Activated CD4-positive, alpha-beta memory T cell treated with anti-CD3 and anti-CD28 coated beads, Interleukin-2, amount 10 ng/mL, durations not matched to agents 7 days and 5 days (primary cell): ENCODE results near the gene DRC7. TPM values are rescaled to one million over a fixed set of nuclear protein-coding genes. Genes with fewer than 3 reads are reported as not detected.
"Not testable (repeated sequence)": the region's sequence is repeated elsewhere in the genome, so short reads cannot be mapped to it uniquely, and the experiment has no call there.

ENCODE experiments used
- CTCF ChIA-PET: fragments of 350-600 bp; sonication (Branson Sonifier 250); formaldehyde crosslinking; loops from one replicate; lab custom pipeline; 2021; ENCODE audit warnings: antibody characterized with exemption, inconsistent platforms; lab: Charles Lee
- POLR2A ChIA-PET: fragments of 350-600 bp; sonication (Branson Sonifier 250); formaldehyde crosslinking; loops from one replicate; lab custom pipeline; 2021; ENCODE audit warnings: antibody characterized with exemption; lab: Charles Lee
- DNase-seq: peaks from one replicate; pipeline ENCODE4 v3.0.0-alpha.2; 2020
- H3K27ac Mint-ChIP-seq: one replicate; pipeline ENCODE4 v1.8.0; 2021; ENCODE audit warnings: mild to moderate bottlenecking, mixed read lengths
- H3K27me3 Mint-ChIP-seq: one replicate; pipeline ENCODE4 v1.8.0; 2021; ENCODE audit warnings: mixed read lengths
- H3K36me3 Mint-ChIP-seq: one replicate; pipeline ENCODE4 v1.8.0; 2021; ENCODE audit warnings: low read depth, mixed read lengths
- H3K4me1 Mint-ChIP-seq: one replicate; pipeline ENCODE4 v1.8.0; 2021; ENCODE audit warnings: mixed read lengths
- H3K4me3 Mint-ChIP-seq: one replicate; pipeline ENCODE4 v1.8.0; 2021; ENCODE audit warnings: mild to moderate bottlenecking, mixed read lengths
- H3K9me3 Mint-ChIP-seq: one replicate; pipeline ENCODE4 v1.8.0; 2021; ENCODE audit warnings: mixed read lengths
- total RNA-seq, 2 experiments: library from RNA; stranded (reverse); gene quantifications; one replicate each; pipeline ENCODE4 v1.2.3, GENCODE V29; 2021

Gene DRC7
- total RNA-seq, 2 experiments from 2014 or later = not detected

GRCh38 chr16:57765160-57765728, 70.6 kb downstream of the DRC7 start:
- no peaks in the 10 kb centered on the region for H3K27me3 Mint-ChIP-seq
- POLR2A ChIA-PET = no interaction called here
- CTCF ChIA-PET = interaction anchor here (1.2 kb wide), 1 partner anchor 11 kb away, joined by 3 read pairs; no protein-coding TSS in a partner anchor

GRCh38 chr16:57766714-57767348, 72.2 kb downstream of the DRC7 start:
- no peak overlapping the region for H3K27ac Mint-ChIP-seq
- H3K4me3 Mint-ChIP-seq = no peak overlapping the region
- H3K27me3 Mint-ChIP-seq = no peaks in the 10 kb centered on the region
- H3K9me3 Mint-ChIP-seq = no peaks in the 10 kb centered on the region
- ChIA-PET POLR2A (interaction anchor here (0.7 to 1.1 kb wide), 2 partner anchors 9 to 10 kb away, joined by 3 read pairs; no protein-coding TSS in a partner anchor), CTCF (interaction anchor here (0.6 to 1.1 kb wide), 3 partner anchors 119 to 284 kb away, joined by 3 to 4 read pairs (median 3); no protein-coding TSS in a partner anchor)
- no peak for DNase-seq
- H3K36me3 Mint-ChIP-seq = no peaks in the 10 kb centered on the region
- no peaks in the 10 kb centered on the region for H3K4me1 Mint-ChIP-seq

More at GRCh38 chr16:57765160-57765728, 70.6 kb downstream of the DRC7 start:
- no peak for DNase-seq
- Mint-ChIP-seq H3K9me3 (no peaks in the 10 kb centered on the region), H3K4me1 (no peaks in the 10 kb centered on the region), H3K4me3 (no peak overlapping the region), H3K36me3 (no peaks in the 10 kb centered on the region), H3K27ac (no peak overlapping the region)

GRCh38 chr16:57769541-57770145, 75.0 kb downstream of the DRC7 start:
- POLR2A ChIA-PET = no interaction called here
- no peaks in the 10 kb centered on the region for H3K36me3 Mint-ChIP-seq
- CTCF ChIA-PET = interaction anchor here (1.3 kb wide), 1 partner anchor 33 kb away, joined by 3 read pairs; no protein-coding TSS in a partner anchor
- no peaks in the 10 kb centered on the region for H3K4me1 Mint-ChIP-seq
- no peaks in the 10 kb centered on the region for H3K27me3 Mint-ChIP-seq
- DNase-seq = no peak
- no peak overlapping the region for H3K27ac Mint-ChIP-seq
- no peaks in the 10 kb centered on the region for H3K9me3 Mint-ChIP-seq
- no peak overlapping the region for H3K4me3 Mint-ChIP-seq

- no peak overlapping the region for H3K4me3 Mint-ChIP-seq
- no peak for DNase-seq
- H3K36me3 Mint-ChIP-seq = no peaks in the 10 kb centered on the region
- no peaks in the 10 kb centered on the region for H3K9me3 Mint-ChIP-seq
- no peak overlapping the region for H3K27ac Mint-ChIP-seq
- POLR2A ChIA-PET = no interaction called here
- H3K4me1 Mint-ChIP-seq = no peaks in the 10 kb centered on the region
- CTCF ChIA-PET = no interaction called here
- H3K27me3 Mint-ChIP-seq = no peaks in the 10 kb centered on the region
These were observed 75.8 kb downstream of the DRC7 start for GRCh38 chr16:57770361-57770760.

- Mint-ChIP-seq H3K9me3 (no peaks in the 10 kb centered on the region), H3K4me3 (no peak overlapping the region), H3K4me1 (no peaks in the 10 kb centered on the region), H3K27ac (no peak overlapping the region), H3K36me3 (no peaks in the 10 kb centered on the region), H3K27me3 (no peaks in the 10 kb centered on the region)
- POLR2A ChIA-PET = no interaction called here
- no peak for DNase-seq
- CTCF ChIA-PET = no interaction called here
These were observed 76.7 kb downstream of the DRC7 start for GRCh38 chr16:57771141-57771785.

- H3K27ac Mint-ChIP-seq = no peak overlapping the region
- no peak for DNase-seq
- POLR2A ChIA-PET = no interaction called here
These were observed 78.4 kb downstream of the DRC7 start for GRCh38 chr16:57773019-57773418.

GRCh38 chr16:57773655-57774295, 79.2 kb downstream of the DRC7 start:
- H3K36me3 Mint-ChIP-seq = no peaks in the 10 kb centered on the region
- ChIA-PET POLR2A (no interaction called here), CTCF (no interaction called here)
- no peaks in the 10 kb centered on the region for H3K9me3 Mint-ChIP-seq
- DNase-seq = no peak
- H3K4me1 Mint-ChIP-seq = no peaks in the 10 kb centered on the region
- H3K27me3 Mint-ChIP-seq = no peaks in the 10 kb centered on the region
- H3K4me3 Mint-ChIP-seq = no peak overlapping the region
- no peak overlapping the region for H3K27ac Mint-ChIP-seq

More at GRCh38 chr16:57773019-57773418, 78.4 kb downstream of the DRC7 start:
- H3K27me3 Mint-ChIP-seq = no peaks in the 10 kb centered on the region
- no peak overlapping the region for H3K4me3 Mint-ChIP-seq
- no peaks in the 10 kb centered on the region for H3K9me3 Mint-ChIP-seq
- CTCF ChIA-PET = no interaction called here
- no peaks in the 10 kb centered on the region for H3K4me1 Mint-ChIP-seq
- no peaks in the 10 kb centered on the region for H3K36me3 Mint-ChIP-seq

GRCh38 chr16:57774705-57775285, 80.2 kb downstream of the DRC7 start:
- H3K27ac Mint-ChIP-seq = no peak overlapping the region
- POLR2A ChIA-PET = no interaction called here
- no peaks in the 10 kb centered on the region for H3K36me3 Mint-ChIP-seq
- DNase-seq = no peak
- no peaks in the 10 kb centered on the region for H3K9me3 Mint-ChIP-seq
- CTCF ChIA-PET = no interaction called here
- H3K4me3 Mint-ChIP-seq = no peak overlapping the region
- H3K27me3 Mint-ChIP-seq = no peaks in the 10 kb centered on the region
- H3K4me1 Mint-ChIP-seq = no peaks in the 10 kb centered on the region

GRCh38 chr16:57775661-57776469, 81.3 kb downstream of the DRC7 start:
- ChIA-PET POLR2A (interaction anchor here (1.6 kb wide), 1 partner anchor 8 kb away, joined by 3 read pairs; no protein-coding TSS in a partner anchor), CTCF (no interaction called here)
- Mint-ChIP-seq H3K36me3 (no peaks in the 10 kb centered on the region), H3K4me1 (no peaks in the 10 kb centered on the region), H3K27ac (no peak overlapping the region), H3K27me3 (no peaks in the 10 kb centered on the region), H3K9me3 (no peaks in the 10 kb centered on the region), H3K4me3 (no peak overlapping the region)
- DNase-seq = no peak

GRCh38 chr16:57778658-57779057, 84.1 kb downstream of the DRC7 start:
- ChIA-PET CTCF (no interaction called here), POLR2A (no interaction called here)
- no peak for DNase-seq
- H3K4me3 Mint-ChIP-seq = no peak overlapping the region
- H3K4me1 Mint-ChIP-seq = no peaks in the 10 kb centered on the region
- no peaks in the 10 kb centered on the region for H3K36me3 Mint-ChIP-seq
- no peak overlapping the region for H3K27ac Mint-ChIP-seq
- H3K27me3 Mint-ChIP-seq = no peaks in the 10 kb centered on the region
- no peaks in the 10 kb centered on the region for H3K9me3 Mint-ChIP-seq

GRCh38 chr16:57779836-57780235, 85.2 kb downstream of the DRC7 start:
- CTCF ChIA-PET, H3K27me3 Mint-ChIP-seq, DNase-seq, POLR2A ChIA-PET, H3K4me3 Mint-ChIP-seq, H3K9me3 Mint-ChIP-seq, H3K4me1 Mint-ChIP-seq, H3K36me3 Mint-ChIP-seq, H3K27ac Mint-ChIP-seq: not testable (repeated sequence)

GRCh38 chr16:57781349-57781740, 86.7 kb downstream of the DRC7 start:
- no peak overlapping the region for H3K4me3 Mint-ChIP-seq
- ChIA-PET CTCF (no interaction called here), POLR2A (no interaction called here)
- H3K36me3 Mint-ChIP-seq = no peaks in the 10 kb centered on the region
- no peak overlapping the region for H3K27ac Mint-ChIP-seq
- no peaks in the 10 kb centered on the region for H3K4me1 Mint-ChIP-seq
- H3K27me3 Mint-ChIP-seq = no peaks in the 10 kb centered on the region
- DNase-seq = no peak
- H3K9me3 Mint-ChIP-seq = no peaks in the 10 kb centered on the region
